HepG2 (cell line): ENCODE measurements around the gene RBBP8NL. TPM values are rescaled to one million over a fixed set of nuclear protein-coding genes. Genes with fewer than 3 reads are reported as not detected.
A peak's percentile ranks its signal among the peaks of the same experiment; 100 is the strongest.

Source experiments
- CCDC6 ChIP-seq: sonication (generic); formaldehyde crosslinking; IDR thresholded peaks from 2 replicates; pipeline ENCODE4 v1.8.1; 2022; ENCODE audit warnings: mild to moderate bottlenecking, missing genetic modification reagents, moderate library complexity
- CREB1 ChIP-seq, 2 experiments: fragments of 450-650 bp in 1 of 2; IDR thresholded peaks; 2 replicates each; pipeline ENCODE4 v1.6.1; 2016 to 2017; ENCODE audit warnings: control low read depth in 1 of 2, mild to moderate bottlenecking in 1 of 2, missing compliant biosample characterization in 1 of 2, missing genetic modification characterization in 1 of 2
- HCFC1 ChIP-seq: fragments of 150-350 bp; IDR thresholded peaks from 2 replicates; pipeline ENCODE4 v1.6.1; 2014; ENCODE audit warnings: low read depth, low read length
- MAFF ChIP-seq: IDR thresholded peaks from 2 replicates; pipeline ENCODE4 v1.6.1; 2011; ENCODE audit warnings: low read depth, low read length, improper control_type of control experiment
- RORA ChIP-seq: sonication (generic); formaldehyde crosslinking; IDR thresholded peaks from 2 replicates; pipeline ENCODE4 v1.5.0; 2020; ENCODE audit warnings: mild to moderate bottlenecking, missing genetic modification reagents, moderate library complexity
- SAP130 ChIP-seq: IDR thresholded peaks from 2 replicates; pipeline ENCODE4 v1.6.1; 2016; ENCODE audit warnings: low read depth
- ZNF225 ChIP-seq: sonication (generic); formaldehyde crosslinking; IDR thresholded peaks from 2 replicates; pipeline ENCODE4 v1.4.0; 2020; ENCODE audit warnings: mild to moderate bottlenecking, missing genetic modification reagents
- ZNF589 ChIP-seq: sonication (generic); formaldehyde crosslinking; conservative IDR thresholded peaks from 2 replicates; pipeline ENCODE4 v1.8.0; 2022; ENCODE audit warnings: mild to moderate bottlenecking, moderate library complexity, missing genetic modification reagents
- ZNF660 ChIP-seq: sonication (generic); formaldehyde crosslinking; IDR thresholded peaks from 2 replicates; pipeline ENCODE4 v1.5.1; 2020; ENCODE audit warnings: mild to moderate bottlenecking, low read depth, missing genetic modification reagents, borderline replicate concordance
- ZNF737 ChIP-seq: sonication (generic); formaldehyde crosslinking; IDR thresholded peaks from 2 replicates; pipeline ENCODE4 v1.5.0; 2020; ENCODE audit warnings: missing genetic modification reagents, mild to moderate bottlenecking, borderline replicate concordance
- polyA plus RNA-seq, 8 experiments: library from polyadenylated mRNA; depleted of rRNA in 3 of 8; stranded (reverse) in 7 of 8; unstranded in 1 of 8; fragments of >200 nt; fragmentation: Illumina TruSeq in 4 of 8; extraction: Trizol in 4 of 8; gene quantifications; 2 replicates each; pipeline versions ENCODE4 v1.2.1 to v1.2.3, GENCODE V29; 2011 to 2016; ENCODE audit warnings: low read depth in 4 of 8, missing spikeins in 1 of 8, mixed read lengths in 1 of 8; ENCODE audit not compliant: insufficient read depth in 1 of 8
- total RNA-seq, 5 experiments: library from RNA; depleted of rRNA; stranded (reverse); fragments of >200 nt; fragmentation: Illumina TruSeq; extraction: Trizol; gene quantifications; 2 replicates each; pipeline ENCODE4 v1.2.3, GENCODE V29; 2016; ENCODE audit warnings: low read depth in 1 of 5
- TF ChIP-seq, protein P1 (sequence below): sonication (generic); formaldehyde crosslinking; IDR thresholded peaks from one replicate; pipeline ENCODE4 v1.5.1; 2020; ENCODE audit warnings: mild to moderate bottlenecking, missing genetic modification reagents; ENCODE audit errors: not compliant biosample characterization
- TF ChIP-seq, protein P2 (sequence below): sonication (generic); formaldehyde crosslinking; IDR thresholded peaks from 2 replicates; pipeline ENCODE4 v1.4.0; 2020; ENCODE audit warnings: missing genetic modification reagents, borderline replicate concordance
- TF ChIP-seq, protein P3 (sequence below): sonication (generic); formaldehyde crosslinking; conservative IDR thresholded peaks from 2 replicates; pipeline ENCODE4 v1.8.0; 2022; ENCODE audit warnings: mild to moderate bottlenecking, moderate library complexity, missing genetic modification reagents

The RBBP8NL gene
- total and polyA plus RNA-seq, 2 of the 13 experiments (the other 11 are each of a cell fraction or from before 2014, with no cell fraction given): 0.69 to 0.86 TPM

DNA sequence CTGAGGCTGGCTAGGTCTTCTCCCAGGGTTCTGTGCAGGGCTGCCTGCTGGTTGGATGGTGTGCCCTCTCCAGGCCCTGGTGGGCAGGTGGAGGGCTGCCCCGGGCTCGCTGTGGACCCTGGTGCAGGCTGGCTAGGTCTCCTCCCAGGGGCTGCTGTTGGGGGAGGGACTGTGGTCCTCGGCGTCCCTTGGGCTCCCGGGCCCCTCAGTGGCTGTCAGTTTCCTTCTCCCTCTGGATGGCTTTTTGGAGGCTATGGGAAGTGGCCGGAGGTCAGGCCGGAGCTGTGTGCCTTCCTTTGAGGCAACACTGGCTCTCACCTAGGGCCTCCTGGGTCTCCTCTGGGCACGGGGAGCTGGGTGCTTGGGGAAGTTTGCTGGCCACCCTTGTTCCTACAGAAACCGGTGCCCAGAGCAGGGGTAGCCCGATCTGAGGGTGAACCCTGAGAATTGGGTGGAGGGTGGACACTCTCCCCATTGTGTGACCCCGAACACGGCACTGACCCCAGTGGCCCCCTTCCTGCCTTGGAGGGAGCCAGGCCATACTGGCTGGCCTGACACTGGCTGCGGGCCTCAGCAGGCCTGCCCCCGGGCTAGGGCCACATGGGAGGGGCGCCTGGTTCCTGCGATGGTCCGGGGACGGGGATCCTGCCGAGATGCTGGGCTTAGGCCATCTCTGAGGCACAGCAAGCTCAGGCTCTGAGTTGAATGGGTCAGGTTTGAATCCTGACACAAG is 16.4 kb downstream of the RBBP8NL start (continued):
- TF ChIP-seq, protein P1, sequence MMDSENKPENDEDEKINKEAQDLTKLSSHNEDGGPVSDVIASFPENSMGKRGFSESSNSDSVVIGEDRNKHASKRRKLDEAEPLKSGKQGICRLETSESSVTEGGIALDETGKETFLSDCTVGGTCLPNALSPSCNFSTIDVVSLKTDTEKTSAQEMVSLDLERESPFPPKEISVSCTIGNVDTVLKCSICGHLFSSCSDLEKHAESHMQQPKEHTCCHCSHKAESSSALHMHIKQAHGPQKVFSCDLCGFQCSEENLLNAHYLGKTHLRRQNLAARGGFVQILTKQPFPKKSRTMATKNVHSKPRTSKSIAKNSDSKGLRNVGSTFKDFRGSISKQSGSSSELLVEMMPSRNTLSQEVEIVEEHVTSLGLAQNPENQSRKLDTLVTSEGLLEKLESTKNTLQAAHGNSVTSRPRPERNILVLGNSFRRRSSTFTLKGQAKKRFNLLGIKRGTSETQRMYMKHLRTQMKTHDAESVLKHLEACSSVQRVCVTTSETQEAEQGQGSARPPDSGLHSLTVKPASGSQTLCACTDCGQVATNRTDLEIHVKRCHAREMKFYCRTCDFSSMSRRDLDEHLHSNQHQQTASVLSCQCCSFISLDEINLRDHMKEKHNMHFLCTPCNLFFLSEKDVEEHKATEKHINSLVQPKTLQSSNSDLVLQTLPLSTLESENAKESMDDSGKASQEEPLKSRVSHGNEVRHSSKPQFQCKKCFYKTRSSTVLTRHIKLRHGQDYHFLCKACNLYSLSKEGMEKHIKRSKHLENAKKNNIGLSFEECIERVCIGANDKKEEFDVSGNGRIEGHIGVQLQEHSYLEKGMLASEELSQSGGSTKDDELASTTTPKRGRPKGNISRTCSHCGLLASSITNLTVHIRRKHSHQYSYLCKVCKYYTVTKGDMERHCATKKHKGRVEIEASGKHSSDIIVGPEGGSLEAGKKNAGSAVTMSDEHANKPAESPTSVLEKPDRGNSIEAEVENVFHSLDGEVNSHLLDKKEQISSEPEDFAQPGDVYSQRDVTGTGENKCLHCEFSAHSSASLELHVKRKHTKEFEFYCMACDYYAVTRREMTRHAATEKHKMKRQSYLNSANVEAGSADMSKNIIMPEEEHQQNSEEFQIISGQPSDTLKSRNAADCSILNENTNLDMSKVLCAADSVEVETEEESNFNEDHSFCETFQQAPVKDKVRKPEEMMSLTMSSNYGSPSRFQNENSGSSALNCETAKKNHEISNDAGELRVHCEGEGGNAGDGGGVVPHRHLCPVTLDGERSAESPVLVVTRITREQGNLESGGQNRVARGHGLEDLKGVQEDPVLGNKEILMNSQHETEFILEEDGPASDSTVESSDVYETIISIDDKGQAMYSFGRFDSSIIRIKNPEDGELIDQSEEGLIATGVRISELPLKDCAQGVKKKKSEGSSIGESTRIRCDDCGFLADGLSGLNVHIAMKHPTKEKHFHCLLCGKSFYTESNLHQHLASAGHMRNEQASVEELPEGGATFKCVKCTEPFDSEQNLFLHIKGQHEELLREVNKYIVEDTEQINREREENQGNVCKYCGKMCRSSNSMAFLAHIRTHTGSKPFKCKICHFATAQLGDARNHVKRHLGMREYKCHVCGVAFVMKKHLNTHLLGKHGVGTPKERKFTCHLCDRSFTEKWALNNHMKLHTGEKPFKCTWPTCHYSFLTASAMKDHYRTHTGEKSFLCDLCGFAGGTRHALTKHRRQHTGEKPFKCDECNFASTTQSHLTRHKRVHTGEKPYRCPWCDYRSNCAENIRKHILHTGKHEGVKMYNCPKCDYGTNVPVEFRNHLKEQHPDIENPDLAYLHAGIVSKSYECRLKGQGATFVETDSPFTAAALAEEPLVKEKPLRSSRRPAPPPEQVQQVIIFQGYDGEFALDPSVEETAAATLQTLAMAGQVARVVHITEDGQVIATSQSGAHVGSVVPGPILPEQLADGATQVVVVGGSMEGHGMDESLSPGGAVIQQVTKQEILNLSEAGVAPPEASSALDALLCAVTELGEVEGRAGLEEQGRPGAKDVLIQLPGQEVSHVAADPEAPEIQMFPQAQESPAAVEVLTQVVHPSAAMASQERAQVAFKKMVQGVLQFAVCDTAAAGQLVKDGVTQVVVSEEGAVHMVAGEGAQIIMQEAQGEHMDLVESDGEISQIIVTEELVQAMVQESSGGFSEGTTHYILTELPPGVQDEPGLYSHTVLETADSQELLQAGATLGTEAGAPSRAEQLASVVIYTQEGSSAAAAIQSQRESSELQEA (CRISPR knock-in tag): peak; percentile 28
- TF ChIP-seq, protein P2, sequence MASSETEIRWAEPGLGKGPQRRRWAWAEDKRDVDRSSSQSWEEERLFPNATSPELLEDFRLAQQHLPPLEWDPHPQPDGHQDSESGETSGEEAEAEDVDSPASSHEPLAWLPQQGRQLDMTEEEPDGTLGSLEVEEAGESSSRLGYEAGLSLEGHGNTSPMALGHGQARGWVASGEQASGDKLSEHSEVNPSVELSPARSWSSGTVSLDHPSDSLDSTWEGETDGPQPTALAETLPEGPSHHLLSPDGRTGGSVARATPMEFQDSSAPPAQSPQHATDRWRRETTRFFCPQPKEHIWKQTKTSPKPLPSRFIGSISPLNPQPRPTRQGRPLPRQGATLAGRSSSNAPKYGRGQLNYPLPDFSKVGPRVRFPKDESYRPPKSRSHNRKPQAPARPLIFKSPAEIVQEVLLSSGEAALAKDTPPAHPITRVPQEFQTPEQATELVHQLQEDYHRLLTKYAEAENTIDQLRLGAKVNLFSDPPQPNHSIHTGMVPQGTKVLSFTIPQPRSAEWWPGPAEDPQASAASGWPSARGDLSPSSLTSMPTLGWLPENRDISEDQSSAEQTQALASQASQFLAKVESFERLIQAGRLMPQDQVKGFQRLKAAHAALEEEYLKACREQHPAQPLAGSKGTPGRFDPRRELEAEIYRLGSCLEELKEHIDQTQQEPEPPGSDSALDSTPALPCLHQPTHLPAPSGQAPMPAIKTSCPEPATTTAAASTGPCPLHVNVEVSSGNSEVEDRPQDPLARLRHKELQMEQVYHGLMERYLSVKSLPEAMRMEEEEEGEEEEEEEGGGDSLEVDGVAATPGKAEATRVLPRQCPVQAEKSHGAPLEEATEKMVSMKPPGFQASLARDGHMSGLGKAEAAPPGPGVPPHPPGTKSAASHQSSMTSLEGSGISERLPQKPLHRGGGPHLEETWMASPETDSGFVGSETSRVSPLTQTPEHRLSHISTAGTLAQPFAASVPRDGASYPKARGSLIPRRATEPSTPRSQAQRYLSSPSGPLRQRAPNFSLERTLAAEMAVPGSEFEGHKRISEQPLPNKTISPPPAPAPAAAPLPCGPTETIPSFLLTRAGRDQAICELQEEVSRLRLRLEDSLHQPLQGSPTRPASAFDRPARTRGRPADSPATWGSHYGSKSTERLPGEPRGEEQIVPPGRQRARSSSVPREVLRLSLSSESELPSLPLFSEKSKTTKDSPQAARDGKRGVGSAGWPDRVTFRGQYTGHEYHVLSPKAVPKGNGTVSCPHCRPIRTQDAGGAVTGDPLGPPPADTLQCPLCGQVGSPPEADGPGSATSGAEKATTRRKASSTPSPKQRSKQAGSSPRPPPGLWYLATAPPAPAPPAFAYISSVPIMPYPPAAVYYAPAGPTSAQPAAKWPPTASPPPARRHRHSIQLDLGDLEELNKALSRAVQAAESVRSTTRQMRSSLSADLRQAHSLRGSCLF (CRISPR knock-in tag): no peak
- no peak for TF ChIP-seq MAFF
- no peak for TF ChIP-seq SAP130
- no peak for TF ChIP-seq ZNF589 (CRISPR knock-in tag)
- no peak for TF ChIP-seq RORA (CRISPR knock-in tag)
- no peak for TF ChIP-seq ZNF737 (CRISPR knock-in tag)
- TF ChIP-seq CCDC6 (CRISPR knock-in tag): no peak
- no peak for TF ChIP-seq HCFC1
- TF ChIP-seq ZNF660 (CRISPR knock-in tag): no peak
- 0 out of 2 replicates have a peak, but pooled peaks have one; percentile 11 for TF ChIP-seq ZNF225 (CRISPR knock-in tag)
- no peak for TF ChIP-seq CREB1 (IDR thresholded peaks at IDR 0.05)
- TF ChIP-seq CREB1 (CRISPR knock-in tag; IDR thresholded peaks at IDR 0.05): no peak
- TF ChIP-seq, protein P3, sequence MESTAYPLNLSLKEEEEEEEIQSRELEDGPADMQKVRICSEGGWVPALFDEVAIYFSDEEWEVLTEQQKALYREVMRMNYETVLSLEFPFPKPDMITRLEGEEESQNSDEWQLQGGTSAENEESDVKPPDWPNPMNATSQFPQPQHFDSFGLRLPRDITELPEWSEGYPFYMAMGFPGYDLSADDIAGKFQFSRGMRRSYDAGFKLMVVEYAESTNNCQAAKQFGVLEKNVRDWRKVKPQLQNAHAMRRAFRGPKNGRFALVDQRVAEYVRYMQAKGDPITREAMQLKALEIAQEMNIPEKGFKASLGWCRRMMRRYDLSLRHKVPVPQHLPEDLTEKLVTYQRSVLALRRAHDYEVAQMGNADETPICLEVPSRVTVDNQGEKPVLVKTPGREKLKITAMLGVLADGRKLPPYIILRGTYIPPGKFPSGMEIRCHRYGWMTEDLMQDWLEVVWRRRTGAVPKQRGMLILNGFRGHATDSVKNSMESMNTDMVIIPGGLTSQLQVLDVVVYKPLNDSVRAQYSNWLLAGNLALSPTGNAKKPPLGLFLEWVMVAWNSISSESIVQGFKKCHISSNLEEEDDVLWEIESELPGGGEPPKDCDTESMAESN: no peak
